ENCODE results near the gene ANKRD6.

GRCh38 chr6:89415185-89415584, 17.8 kb upstream of the ANKRD6 start:
- TF ChIP-seq CTCF (IDR thresholded peaks at IDR 0.05) (no peak), POLR2A (IDR thresholded peaks at IDR 0.05) (no peak)

Measured in vagina (tissue), 2 donors.